ENCODE data around the gene STEAP1.
"Not testable (repeated sequence)": the region's sequence is repeated elsewhere in the genome, so short reads cannot be mapped to it uniquely, and the experiment has no call there.

Gene STEAP1

GRCh38 chr7:90153943-90154771 is at the start of gene STEAP1:
Gene STEAP1 (plus strand): TSS chr7:90154469. CDS start chr7:90159789, 5,320 bp downstream.
- in situ Hi-C loops (cut with MboI; ENCODE audit: low sequenced_read_pairs), result loop anchor here (25.0 kb wide), 1 partner anchor 258 kb away; the partner anchor contains the start of gene CLDN12

- in situ Hi-C loops (cut with MboI; ENCODE audit: low sequenced_read_pairs), result not testable (repeated sequence)
Measured at GRCh38 chr7:90114972-90115371, 39.3 kb upstream of the STEAP1 start.

DNA sequence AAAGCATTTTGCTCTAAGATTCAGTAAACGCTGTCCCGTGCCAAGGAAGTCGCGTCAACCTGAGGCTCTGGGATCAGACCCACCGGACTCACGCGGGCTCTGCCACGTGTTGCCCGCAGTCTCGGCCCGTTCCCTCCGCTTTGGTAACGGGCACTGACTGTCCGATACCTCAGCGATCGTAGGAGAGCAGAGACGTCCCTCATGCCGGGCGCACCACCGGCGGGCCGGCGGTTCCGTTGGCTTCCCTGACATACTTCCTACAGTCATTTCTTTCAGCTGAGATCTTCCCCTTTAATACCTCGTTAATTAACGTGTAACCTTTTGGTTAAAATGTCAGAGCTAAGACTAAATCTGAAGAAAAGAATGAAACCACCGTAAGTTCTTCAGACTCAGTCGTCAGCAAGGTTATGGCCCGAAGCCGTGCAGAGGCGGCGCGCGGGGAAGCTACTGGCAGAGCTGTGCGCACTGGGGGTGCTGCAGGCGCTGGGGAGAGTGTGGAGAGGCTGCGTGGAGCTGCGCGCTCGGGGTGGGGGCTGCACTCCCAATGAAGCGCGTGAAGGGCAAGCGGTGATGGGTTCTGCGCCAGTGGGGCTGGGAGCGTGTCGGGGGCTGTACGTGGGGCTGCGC is 35.6 kb upstream of the STEAP1 start:
- in situ Hi-C loops (cut with MboI; ENCODE audit: low sequenced_read_pairs), result not testable (repeated sequence)

GRCh38 chr7:90119178-90119971 is 34.9 kb upstream of the STEAP1 start:
- in situ Hi-C loops (cut with MboI; ENCODE audit: low sequenced_read_pairs), result no loop called here

DNA sequence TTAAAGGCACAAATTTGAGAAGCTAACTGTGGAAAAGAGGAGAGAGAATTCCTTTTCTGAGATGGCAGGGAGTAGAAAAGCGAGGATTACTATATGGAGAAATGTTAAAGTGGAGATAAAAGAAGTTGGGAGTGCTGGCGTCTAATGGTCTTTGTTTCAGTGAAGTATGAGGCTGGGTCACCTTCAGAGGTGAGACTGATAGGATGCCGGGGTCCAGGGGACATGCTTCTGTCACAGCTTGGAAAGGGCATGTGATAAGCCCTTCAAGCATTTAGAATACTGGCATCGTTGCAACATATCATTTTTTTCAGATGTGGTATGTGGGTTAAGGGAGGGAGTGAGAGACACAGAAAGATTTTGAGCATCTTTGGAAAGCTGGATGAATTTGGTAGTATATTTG is 34.1 kb upstream of the STEAP1 start:
- in situ Hi-C loops (cut with MboI; ENCODE audit: low sequenced_read_pairs), result not testable (repeated sequence)

DNA sequence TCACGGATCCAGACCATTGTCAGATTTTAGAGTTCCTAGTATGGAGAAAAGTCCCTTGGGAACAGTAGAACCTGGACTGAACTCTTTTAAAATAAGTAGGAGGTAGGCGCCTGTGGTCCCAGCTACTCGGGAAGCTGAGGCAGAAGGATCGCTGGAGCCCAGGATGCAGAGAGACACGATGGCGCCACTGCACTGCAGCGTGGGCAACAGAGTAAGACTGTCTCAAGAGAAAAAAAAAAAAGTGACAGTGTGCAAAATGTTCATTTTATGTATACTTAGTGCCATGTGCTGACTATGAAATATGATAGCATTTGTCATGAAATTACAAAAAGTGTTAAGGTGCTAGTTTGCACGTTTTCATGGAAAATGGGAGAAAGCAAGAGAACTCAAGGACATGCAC is 22.5 kb upstream of the STEAP1 start:
- in situ Hi-C loops (cut with MboI; ENCODE audit: low sequenced_read_pairs), result not testable (repeated sequence)

DNA sequence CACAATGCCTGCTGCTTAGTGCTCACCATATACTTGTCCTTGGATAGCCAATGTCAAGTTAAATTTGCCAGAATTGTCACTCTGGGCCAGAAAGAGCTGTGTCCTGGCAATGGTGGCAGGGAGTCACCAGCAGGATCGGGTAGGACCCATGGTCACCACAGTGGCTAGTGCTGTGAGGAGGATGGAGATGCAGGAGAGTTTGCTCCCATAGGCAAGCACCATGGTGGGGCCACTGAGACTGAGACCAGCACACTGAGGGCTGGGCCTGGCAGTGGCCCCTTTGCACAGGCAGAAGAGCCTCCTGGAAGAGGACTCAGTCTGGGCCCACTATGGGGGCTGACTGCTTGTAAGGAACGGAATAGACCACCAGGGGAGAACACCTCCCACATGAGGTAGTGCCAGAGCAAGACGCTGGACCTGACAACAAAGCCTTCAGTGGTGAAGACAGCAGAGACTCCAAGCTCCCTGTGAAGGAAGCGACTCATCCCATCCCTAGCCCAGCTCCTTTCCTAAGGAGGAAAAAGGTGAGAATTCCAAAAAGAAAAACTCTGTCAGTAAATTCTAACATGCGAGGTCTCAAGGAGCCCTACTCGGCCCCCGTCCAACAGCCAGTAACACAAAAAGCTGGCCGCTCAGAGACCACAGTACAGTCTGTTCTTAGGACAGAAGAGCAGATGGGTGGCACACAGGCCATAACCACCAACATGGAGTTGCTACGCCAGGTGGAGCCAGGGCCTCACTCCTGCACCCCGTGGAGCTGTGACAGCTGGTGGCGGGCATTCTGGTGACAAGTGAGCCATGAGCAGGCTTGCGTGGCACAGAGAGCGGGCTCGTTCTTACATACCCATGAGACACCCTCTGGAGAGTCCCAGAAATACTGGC is 6.9 kb upstream of the STEAP1 start:
- in situ Hi-C loops (cut with MboI; ENCODE audit: low sequenced_read_pairs), result not testable (repeated sequence)

- in situ Hi-C loops (cut with MboI; ENCODE audit: low sequenced_read_pairs), result not testable (repeated sequence)
Measured at GRCh38 chr7:90149428-90149827, 4.8 kb upstream of the STEAP1 start.

GRCh38 chr7:90151884-90152283 is 2.4 kb upstream of the STEAP1 start:
- in situ Hi-C loops (cut with MboI; ENCODE audit: low sequenced_read_pairs), result loop anchor here (25.0 kb wide), 1 partner anchor 260 kb away; the partner anchor contains the start of gene CLDN12

DNA sequence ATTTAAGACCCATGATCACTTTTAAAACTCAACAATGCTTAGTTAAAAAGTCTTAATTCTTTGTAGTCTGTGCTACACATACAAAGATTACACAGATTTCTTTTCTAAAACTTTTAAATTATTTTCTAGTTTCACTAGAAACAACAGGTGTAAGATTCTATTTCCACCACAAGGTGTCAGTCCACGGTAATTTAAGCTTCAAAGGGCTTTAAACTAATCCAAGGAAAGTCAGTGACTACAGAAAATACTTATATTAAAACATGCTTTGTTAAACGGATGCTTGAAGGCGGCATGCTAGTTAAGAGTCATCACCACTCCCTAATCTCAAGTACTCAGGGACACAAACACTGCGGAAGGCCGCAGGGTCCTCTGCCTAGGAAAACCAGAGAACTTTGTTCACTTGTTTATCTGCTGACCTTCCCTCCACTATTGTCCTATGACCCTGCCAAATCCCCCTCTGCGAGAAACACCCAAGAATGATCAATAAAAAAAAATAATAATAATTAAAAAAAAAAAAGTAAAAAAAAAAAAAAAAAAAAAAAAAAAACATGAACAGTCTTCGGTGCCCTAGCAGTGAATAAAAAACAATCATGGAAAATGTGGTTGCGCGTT is 1.5 kb upstream of the STEAP1 start:
- in situ Hi-C loops (cut with MboI; ENCODE audit: low sequenced_read_pairs), result loop anchor here (25.0 kb wide), 1 partner anchor 260 kb away; the partner anchor contains the start of gene CLDN12

DNA sequence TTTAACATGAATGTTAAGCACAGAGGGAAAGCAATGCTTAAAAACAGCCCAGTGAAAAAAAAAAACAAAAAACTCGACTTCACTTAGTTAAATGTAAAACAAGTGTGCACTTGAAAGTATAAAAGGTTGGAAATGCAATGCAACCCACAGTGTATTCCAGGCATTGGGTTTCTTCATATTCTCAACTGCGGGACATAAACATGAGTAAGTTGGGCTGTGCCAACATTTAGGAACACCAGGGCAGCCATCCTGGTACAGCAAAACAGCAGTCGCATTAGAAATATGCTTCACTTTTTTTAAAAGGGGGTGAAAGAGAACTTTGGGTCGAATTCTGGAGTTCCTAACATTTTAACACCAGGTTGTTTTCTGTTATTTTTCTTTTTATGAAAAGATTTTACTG is 937 bp downstream of the STEAP1 start:
- in situ Hi-C loops (cut with MboI; ENCODE audit: low sequenced_read_pairs), result loop anchor here (25.0 kb wide), 1 partner anchor 257 kb away; the partner anchor contains the start of gene CLDN12

DNA sequence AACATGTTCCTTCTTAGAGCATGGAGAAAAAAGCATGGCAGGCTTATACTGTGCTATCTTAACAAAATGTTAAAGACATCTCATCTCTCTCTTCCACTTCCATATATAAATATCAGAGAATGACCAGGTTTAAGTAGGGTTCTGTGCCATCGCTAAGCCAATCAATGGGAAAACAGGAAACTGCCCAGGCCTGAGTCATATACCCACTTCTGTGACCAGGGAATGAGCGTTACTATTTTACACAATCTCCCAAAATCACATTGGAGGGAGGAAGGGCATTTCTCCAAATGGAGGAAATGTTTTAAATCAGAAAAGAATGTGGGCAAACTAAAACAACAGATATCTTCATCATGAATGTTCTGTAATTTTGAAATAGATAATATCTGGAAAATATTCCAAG is 3.1 kb downstream of the STEAP1 start:
- in situ Hi-C loops (cut with MboI; ENCODE audit: low sequenced_read_pairs), result loop anchor here (25.0 kb wide), 1 partner anchor 255 kb away; the partner anchor contains the start of gene CLDN12

DNA sequence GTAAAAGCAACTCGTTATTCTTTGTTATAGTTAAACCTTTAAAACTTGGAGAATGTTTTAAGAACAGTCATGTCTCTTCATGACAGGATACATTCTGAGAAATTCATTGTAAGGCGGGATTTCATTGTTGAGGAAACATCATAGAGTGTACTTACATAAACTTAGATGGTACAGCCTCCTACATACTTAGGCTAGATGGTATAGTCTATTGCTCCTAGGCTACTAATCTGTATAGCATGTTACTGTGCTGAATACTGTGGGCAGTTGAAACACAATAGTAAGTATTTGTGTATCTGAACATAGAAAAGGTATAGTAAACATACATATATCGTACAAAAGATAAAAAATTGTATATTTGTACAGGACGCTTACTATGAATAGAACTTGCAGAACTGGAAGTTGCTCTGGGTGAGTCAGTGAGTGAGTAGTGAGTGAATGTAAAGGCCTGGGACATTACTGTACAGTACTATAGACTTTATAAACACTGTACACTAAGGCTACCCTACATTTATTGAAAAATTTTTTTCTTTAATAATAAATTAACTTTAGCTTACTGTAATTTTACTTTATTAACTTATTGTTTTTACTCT is 3.6 kb downstream of the STEAP1 start:
- in situ Hi-C loops (cut with MboI; ENCODE audit: low sequenced_read_pairs), result loop anchor here (25.0 kb wide), 1 partner anchor 254 kb away; the partner anchor contains the start of gene CLDN12

GRCh38 chr7:90163534-90163933 is 9.3 kb downstream of the STEAP1 start:
- in situ Hi-C loops (cut with MboI; ENCODE audit: low sequenced_read_pairs), result loop anchor here (25.0 kb wide), 1 partner anchor 249 kb away; the partner anchor contains the start of gene CLDN12

DNA sequence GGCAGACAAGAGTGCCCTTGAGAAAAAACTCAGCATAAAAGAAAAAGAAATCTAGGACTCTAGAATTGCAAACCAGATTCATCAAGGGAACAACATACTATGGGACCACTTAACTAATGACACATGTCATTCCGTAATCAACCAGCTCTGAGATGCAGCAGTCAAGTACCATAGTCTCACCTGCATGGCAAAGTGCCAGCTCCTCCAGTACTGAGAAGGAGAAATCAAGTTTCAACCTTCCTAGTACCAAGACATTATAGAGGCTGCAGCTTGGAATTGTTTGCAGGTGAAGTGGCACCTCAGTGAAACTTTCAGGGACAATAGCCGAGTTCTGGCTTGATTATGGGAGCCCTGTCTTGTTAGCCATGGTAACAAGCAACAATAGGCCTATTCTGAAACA is 11.5 kb downstream of the STEAP1 start:
- in situ Hi-C loops (cut with MboI; ENCODE audit: low sequenced_read_pairs), result loop anchor here (25.0 kb wide), 1 partner anchor 247 kb away; the partner anchor contains the start of gene CLDN12

DNA sequence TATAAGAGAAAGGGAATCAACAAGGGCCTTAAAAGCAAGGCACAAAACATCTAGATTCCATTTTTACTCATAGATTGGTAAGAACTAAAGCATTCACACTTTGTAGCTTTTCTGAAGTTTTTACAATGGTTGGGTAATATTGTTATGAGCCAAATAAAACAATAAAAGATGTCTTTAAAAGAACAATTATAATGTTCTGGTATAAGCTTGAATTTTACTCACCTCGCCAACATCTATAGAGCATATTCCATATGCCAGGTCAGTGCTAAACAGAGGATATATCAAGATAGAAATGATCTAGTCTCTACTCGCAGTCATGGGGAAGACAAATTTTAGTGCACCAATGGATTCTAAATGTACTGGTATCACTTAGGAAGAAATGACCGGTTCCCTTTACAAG is 11.9 kb downstream of the STEAP1 start:
- in situ Hi-C loops (cut with MboI; ENCODE audit: low sequenced_read_pairs), result loop anchor here (25.0 kb wide), 1 partner anchor 246 kb away; the partner anchor contains the start of gene CLDN12

DNA sequence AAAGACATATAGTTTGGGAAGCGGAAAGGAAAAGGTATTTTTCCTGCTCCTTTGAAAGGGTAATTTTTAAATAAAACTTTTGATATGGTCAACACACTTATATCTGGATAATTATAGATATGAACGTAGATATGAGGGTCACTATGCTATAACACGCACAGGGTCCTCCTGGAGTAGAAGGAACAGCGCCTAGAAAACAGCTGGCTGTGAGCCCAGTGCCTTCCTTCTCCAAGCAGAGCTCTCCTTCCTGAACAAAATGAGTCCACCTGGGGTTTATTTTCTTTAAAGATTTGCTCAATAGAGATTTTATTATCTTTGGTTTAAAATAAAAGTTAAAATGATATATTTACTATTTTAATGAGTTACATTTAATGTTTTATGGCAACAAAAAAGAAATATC is 13.1 kb downstream of the STEAP1 start:
- in situ Hi-C loops (cut with MboI; ENCODE audit: low sequenced_read_pairs), result loop anchor here (25.0 kb wide), 1 partner anchor 245 kb away; the partner anchor contains the start of gene CLDN12

- in situ Hi-C loops (cut with MboI; ENCODE audit: low sequenced_read_pairs), result loop anchor here (25.0 kb wide), 1 partner anchor 242 kb away; the partner anchor contains the start of gene CLDN12
Measured at GRCh38 chr7:90169891-90170290, 15.6 kb downstream of the STEAP1 start.

- in situ Hi-C loops (cut with MboI; ENCODE audit: low sequenced_read_pairs), result loop anchor here (25.0 kb wide), 1 partner anchor 240 kb away; the partner anchor contains the start of gene CLDN12
Measured at GRCh38 chr7:90172121-90172520, 17.9 kb downstream of the STEAP1 start.

Data from HL-60/S4 (cell line).